Measurements from ENCODE around the gene NSUN4. TPM values are rescaled to one million over a fixed set of nuclear protein-coding genes. Genes with fewer than 3 reads are reported as not detected.

NSUN4 gene
- total and polyA plus RNA-seq, 9 of the 15 experiments (the other 6 are each of a cell fraction or from before 2014, with no cell fraction given): 33.4 to 60.2 (median 46.3) TPM

- TF ChIP-seq KLF16 (IDR thresholded peaks at IDR 0.05) (no peak), ILF3 (IDR thresholded peaks at IDR 0.05; ENCODE audit: borderline replicate concordance) (no peak), DIDO1 (tag; IDR thresholded peaks at IDR 0.05; ENCODE audit: low read depth) (no peak), PPARD (CRISPR knock-in tag; IDR thresholded peaks at IDR 0.05) (no peak), XRCC3 (IDR thresholded peaks at IDR 0.05) (no peak)
These were observed 56.1 kb downstream of the NSUN4 start (continued) for GRCh38 chr1:46396441-46397398.

- POLR2A ChIA-PET: interaction anchor here (1.0 kb wide), 1 partner anchor 114 kb away, joined by 6 read pairs; no protein-coding TSS in a partner anchor
These were observed 58.7 kb downstream of the NSUN4 start for GRCh38 chr1:46399307-46399706.

More at GRCh38 chr1:46399307-46399706, 58.7 kb downstream of the NSUN4 start:
- in situ Hi-C loops (cut with MboI) (no loop called here), intact Hi-C loops (cut with micrococcal nuclease) (no loop called here)
- no peak overlapping the region for H3K4me2 ChIP-seq (ENCODE audit: insufficient read depth, low read length)
- WGBS (ENCODE audit: insufficient coverage, low coverage, missing lambda C conversion rate): 27% methylated on average over 9 of the region's 9 CpGs
- ATAC-seq (no peak), FAIRE-seq (no peak), DNase-seq (ENCODE audit: extremely low read depth in 1 of 4, low spot score in 3 of 4) (peak in 1 of 4 experiments; percentile 5)
- no peaks in the 10 kb centered on the region for H3K36me3 ChIP-seq (ENCODE audit: control insufficient read depth, insufficient read depth, low read length)
- 0 out of 4 replicates have a peak overlapping the region, but pooled peaks of 1 of the 2 experiments have one; percentile 61 for H3K9ac ChIP-seq (ENCODE audit: insufficient read depth in 1 of 2, low read depth in 2 of 2, low read length in 2 of 2)
- peaks cover 7 to 20% of the 10 kb centered on the region in 2 experiments; a peak in 4 of 5 replicates for H3K4me1 ChIP-seq (replicated peaks in 1 of 2; ENCODE audit: control insufficient read depth in 2 of 2, insufficient read depth in 2 of 2, low read length in 2 of 2)
- no peak overlapping the region for H2AFZ ChIP-seq (ENCODE audit: low read depth, low read length)
- no peaks in the 10 kb centered on the region for H3K9me3 ChIP-seq (replicated peaks; ENCODE audit: control insufficient read depth, insufficient read depth, low read depth, low read length)
- H3K79me2 ChIP-seq (ENCODE audit: control insufficient read depth, insufficient read depth, low read length): no peaks in the 10 kb centered on the region
- CTCF ChIA-PET (ENCODE audit: low intra/inter-chr PET ratio): no interaction called here
- H4K20me1 ChIP-seq (replicated peaks; ENCODE audit: control insufficient read depth, insufficient read depth, low read length): no peaks in the 10 kb centered on the region
- no peak overlapping the region for H3K4me3 ChIP-seq
- no peaks in the 10 kb centered on the region for H3K9me1 ChIP-seq (ENCODE audit: control insufficient read depth, insufficient read depth, low read length)
- peaks cover 30 to 38% of the 10 kb centered on the region in 2 experiments for H3K27me3 ChIP-seq (ENCODE audit: control insufficient read depth in 2 of 2, insufficient read depth in 2 of 2, low read length in 2 of 2)
- no TSS peak for BruUV-seq (replicated peaks)
- no peak overlapping the region for H3K27ac ChIP-seq (ENCODE audit: extremely low read depth, low read depth, low read length)
- TF ChIP-seq THRA (IDR thresholded peaks at IDR 0.05) (no peak), FOXP1 (CRISPR knock-in tag; IDR thresholded peaks at IDR 0.05) (no peak), ERF (CRISPR knock-in tag; IDR thresholded peaks at IDR 0.05) (no peak), SNIP1 (IDR thresholded peaks at IDR 0.05; ENCODE audit: low read depth) (no peak), ZNF586 (CRISPR knock-in tag; conservative IDR thresholded peaks at IDR 0.05) (no peak)
